ENCODE data around the gene PRSS16. TPM values are rescaled to one million over a fixed set of nuclear protein-coding genes. Genes with fewer than 3 reads are reported as not detected.

The PRSS16 gene
- total and polyA plus RNA-seq, 2 experiments from 2014 or later = 8.7 to 11.8 TPM

DNA sequence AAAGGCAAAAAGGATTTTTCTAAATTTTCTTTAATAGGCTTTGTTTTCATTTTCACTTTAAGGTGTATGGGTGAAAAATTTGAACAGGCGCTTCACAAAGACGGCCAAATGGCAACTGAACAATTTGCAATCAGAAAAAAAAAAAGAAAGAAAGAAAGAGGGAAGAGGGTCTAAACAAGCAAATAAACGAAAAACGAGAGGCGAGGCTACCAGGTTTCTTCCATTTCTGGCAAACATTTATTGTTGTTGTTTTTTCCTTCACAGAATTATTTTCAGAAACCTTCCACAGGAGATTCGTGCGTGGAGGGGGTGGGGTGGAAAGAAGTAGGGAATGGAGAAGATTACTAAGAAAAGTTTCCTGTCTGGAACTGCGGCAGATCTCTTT, 40.2 kb downstream of the PRSS16 start:
- Mint-ChIP-seq H3K36me3 (ENCODE audit: low read depth) (no peaks in the 10 kb centered on the region), H3K27me3 (ENCODE audit: insufficient read depth, low read depth, poor library complexity) (peaks cover 90% of the 10 kb centered on the region), H3K4me3 (peak overlapping the region; percentile 85), H3K27ac (no peak overlapping the region), H3K4me1 (peaks cover 28% of the 10 kb centered on the region), H3K9me3 (0 out of 3 replicates have a peak, but pooled peaks cover 7% of the 10 kb centered on the region)
- peak overlapping the region; percentile 65 for H3K4me3 ChIP-seq
- H3K4me2 ChIP-seq = peak overlapping the region; percentile 86
- ATAC-seq = no peak
- peak overlapping the region; percentile 84 for H2AFZ ChIP-seq
- H4K20me1 ChIP-seq (replicated peaks; ENCODE audit: insufficient read depth) = no peaks in the 10 kb centered on the region
- no peaks in the 10 kb centered on the region for H3K36me3 ChIP-seq (ENCODE audit: insufficient read depth)
- no peak for DNase-seq (ENCODE audit: low spot score)
- no peak for TF ChIP-seq EZH2 (IDR thresholded peaks at IDR 0.05; ENCODE audit: low read depth, unreplicated experiment)
- TF ChIP-seq ZNF331 (CRISPR knock-in tag; IDR thresholded peaks at IDR 0.05; ENCODE audit: low read depth) = no peak
- TF ChIP-seq, protein P1, sequence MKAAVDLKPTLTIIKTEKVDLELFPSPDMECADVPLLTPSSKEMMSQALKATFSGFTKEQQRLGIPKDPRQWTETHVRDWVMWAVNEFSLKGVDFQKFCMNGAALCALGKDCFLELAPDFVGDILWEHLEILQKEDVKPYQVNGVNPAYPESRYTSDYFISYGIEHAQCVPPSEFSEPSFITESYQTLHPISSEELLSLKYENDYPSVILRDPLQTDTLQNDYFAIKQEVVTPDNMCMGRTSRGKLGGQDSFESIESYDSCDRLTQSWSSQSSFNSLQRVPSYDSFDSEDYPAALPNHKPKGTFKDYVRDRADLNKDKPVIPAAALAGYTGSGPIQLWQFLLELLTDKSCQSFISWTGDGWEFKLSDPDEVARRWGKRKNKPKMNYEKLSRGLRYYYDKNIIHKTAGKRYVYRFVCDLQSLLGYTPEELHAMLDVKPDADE (IDR thresholded peaks at IDR 0.05) = no peak
- no peak for TF ChIP-seq CREB1 (CRISPR knock-in tag; IDR thresholded peaks at IDR 0.05; ENCODE audit: low read depth)
- no peak for TF ChIP-seq JUNB (IDR thresholded peaks at IDR 0.05; ENCODE audit: unreplicated experiment)
- no peak for TF ChIP-seq ZNF462 (CRISPR knock-in tag; IDR thresholded peaks at IDR 0.05)
- no peak for TF ChIP-seq NANOG (IDR thresholded peaks at IDR 0.05; ENCODE audit: borderline replicate concordance)
- TF ChIP-seq CTCF (conservative IDR thresholded peaks at IDR 0.05; ENCODE audit: low read depth in 2 of 2) = no peak
- TF ChIP-seq ZNF114 (CRISPR knock-in tag; IDR thresholded peaks at IDR 0.05) = no peak
- no peak for TF ChIP-seq REST (IDR thresholded peaks at IDR 0.05; ENCODE audit: unreplicated experiment)
- no peak for TF ChIP-seq STAT1 (IDR thresholded peaks at IDR 0.05; ENCODE audit: unreplicated experiment)
- peaks cover 69% of the 10 kb centered on the region for H3K27me3 ChIP-seq (ENCODE audit: insufficient read depth)
- no peaks in the 10 kb centered on the region for H3K9me2 ChIP-seq (ENCODE audit: insufficient read depth)
- no peaks in the 10 kb centered on the region for H3K79me2 ChIP-seq (replicated peaks; ENCODE audit: insufficient read depth)
- no peak overlapping the region for H3K27ac ChIP-seq (ENCODE audit: low read depth)
- no peaks in the 10 kb centered on the region; the same call in none of the 2 replicates for H3F3A ChIP-seq (replicated peaks; ENCODE audit: low read depth)
- H3K4me1 ChIP-seq (ENCODE audit: insufficient read depth) = peaks cover 17% of the 10 kb centered on the region
